Measurements from ENCODE around the gene NCOR1. TPM values are rescaled to one million over a fixed set of nuclear protein-coding genes. Genes with fewer than 3 reads are reported as not detected.

NCOR1 gene
- total and polyA plus RNA-seq, 9 of the 15 experiments (the other 6 are each of a cell fraction or from before 2014, with no cell fraction given), result 20.2 to 66.5 (median 50.9) TPM

DNA sequence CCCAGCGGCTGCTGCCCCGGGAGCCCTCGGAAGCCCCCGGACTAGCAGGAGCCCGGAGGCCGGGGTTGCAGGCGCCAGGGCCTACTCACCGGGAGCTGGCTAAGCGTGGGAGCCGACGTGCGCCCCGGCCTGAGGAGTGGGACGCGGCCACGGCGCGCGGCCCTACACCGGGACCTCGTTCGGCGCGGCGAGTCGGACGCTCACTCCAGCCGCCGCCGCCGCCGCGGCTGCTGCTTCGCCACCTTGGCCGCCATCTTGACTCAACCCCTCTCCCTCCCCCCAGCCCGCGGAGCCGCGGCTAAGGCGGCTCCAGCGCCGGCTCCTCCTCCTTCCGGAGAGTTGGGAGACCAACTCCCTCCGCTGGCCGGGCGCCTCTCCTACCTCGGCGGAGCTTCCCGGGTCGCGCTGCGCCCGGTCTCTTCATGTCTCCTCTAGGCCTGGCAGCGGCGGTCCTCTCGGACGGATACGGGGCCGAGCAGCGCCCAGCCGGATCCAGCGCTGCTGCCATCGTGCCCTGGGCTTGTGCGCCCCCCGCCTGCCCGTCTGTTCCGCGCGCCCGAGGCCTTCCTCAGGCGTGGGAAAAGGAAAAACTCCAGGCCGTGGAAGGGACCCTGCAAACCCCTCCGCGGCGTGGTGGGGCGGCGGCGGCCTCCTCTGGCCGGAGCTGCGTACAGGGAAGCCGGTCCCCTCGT is at the start of gene NCOR1 (continued):
- TF ChIP-seq, protein P1, sequence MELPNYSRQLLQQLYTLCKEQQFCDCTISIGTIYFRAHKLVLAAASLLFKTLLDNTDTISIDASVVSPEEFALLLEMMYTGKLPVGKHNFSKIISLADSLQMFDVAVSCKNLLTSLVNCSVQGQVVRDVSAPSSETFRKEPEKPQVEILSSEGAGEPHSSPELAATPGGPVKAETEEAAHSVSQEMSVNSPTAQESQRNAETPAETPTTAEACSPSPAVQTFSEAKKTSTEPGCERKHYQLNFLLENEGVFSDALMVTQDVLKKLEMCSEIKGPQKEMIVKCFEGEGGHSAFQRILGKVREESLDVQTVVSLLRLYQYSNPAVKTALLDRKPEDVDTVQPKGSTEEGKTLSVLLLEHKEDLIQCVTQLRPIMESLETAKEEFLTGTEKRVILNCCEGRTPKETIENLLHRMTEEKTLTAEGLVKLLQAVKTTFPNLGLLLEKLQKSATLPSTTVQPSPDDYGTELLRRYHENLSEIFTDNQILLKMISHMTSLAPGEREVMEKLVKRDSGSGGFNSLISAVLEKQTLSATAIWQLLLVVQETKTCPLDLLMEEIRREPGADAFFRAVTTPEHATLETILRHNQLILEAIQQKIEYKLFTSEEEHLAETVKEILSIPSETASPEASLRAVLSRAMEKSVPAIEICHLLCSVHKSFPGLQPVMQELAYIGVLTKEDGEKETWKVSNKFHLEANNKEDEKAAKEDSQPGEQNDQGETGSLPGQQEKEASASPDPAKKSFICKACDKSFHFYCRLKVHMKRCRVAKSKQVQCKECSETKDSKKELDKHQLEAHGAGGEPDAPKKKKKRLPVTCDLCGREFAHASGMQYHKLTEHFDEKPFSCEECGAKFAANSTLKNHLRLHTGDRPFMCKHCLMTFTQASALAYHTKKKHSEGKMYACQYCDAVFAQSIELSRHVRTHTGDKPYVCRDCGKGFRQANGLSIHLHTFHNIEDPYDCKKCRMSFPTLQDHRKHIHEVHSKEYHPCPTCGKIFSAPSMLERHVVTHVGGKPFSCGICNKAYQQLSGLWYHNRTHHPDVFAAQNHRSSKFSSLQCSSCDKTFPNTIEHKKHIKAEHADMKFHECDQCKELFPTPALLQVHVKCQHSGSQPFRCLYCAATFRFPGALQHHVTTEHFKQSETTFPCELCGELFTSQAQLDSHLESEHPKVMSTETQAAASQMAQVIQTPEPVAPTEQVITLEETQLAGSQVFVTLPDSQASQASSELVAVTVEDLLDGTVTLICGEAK (IDR thresholded peaks at IDR 0.05), result no peak
- TF ChIP-seq, protein P1 (CRISPR knock-in tag; IDR thresholded peaks at IDR 0.05), result no peak
- TF ChIP-seq SUPT5H (IDR thresholded peaks at IDR 0.05), result peak; percentile 85
- peak; percentile 45; the same call in 1 of the 2 replicates for TF ChIP-seq HCFC1 (IDR thresholded peaks at IDR 0.05; ENCODE audit: low read depth, low read length)
- no peak for TF ChIP-seq ARHGAP35 (IDR thresholded peaks at IDR 0.05; ENCODE audit: partially characterized antibody)
- TF ChIP-seq NR4A1 (CRISPR knock-in tag; IDR thresholded peaks at IDR 0.05), result 0 out of 2 replicates have a peak, but pooled peaks have one; percentile 14
- TF ChIP-seq NR4A1 (tag; IDR thresholded peaks at IDR 0.05), result no peak
- TF ChIP-seq KDM4B (IDR thresholded peaks at IDR 0.05; ENCODE audit: borderline replicate concordance in 2 of 2, low read depth in 1 of 2), result no peak
- TF ChIP-seq PTBP1 (IDR thresholded peaks at IDR 0.05; ENCODE audit: low read depth, low read length), result no peak
- TF ChIP-seq ESRRB (CRISPR knock-in tag; IDR thresholded peaks at IDR 0.05; ENCODE audit: borderline replicate concordance), result no peak
- TF ChIP-seq GTF2E2 (tag; IDR thresholded peaks at IDR 0.05), result peak; percentile 73; the same call in 1 of the 2 replicates
- TF ChIP-seq, protein P2, sequence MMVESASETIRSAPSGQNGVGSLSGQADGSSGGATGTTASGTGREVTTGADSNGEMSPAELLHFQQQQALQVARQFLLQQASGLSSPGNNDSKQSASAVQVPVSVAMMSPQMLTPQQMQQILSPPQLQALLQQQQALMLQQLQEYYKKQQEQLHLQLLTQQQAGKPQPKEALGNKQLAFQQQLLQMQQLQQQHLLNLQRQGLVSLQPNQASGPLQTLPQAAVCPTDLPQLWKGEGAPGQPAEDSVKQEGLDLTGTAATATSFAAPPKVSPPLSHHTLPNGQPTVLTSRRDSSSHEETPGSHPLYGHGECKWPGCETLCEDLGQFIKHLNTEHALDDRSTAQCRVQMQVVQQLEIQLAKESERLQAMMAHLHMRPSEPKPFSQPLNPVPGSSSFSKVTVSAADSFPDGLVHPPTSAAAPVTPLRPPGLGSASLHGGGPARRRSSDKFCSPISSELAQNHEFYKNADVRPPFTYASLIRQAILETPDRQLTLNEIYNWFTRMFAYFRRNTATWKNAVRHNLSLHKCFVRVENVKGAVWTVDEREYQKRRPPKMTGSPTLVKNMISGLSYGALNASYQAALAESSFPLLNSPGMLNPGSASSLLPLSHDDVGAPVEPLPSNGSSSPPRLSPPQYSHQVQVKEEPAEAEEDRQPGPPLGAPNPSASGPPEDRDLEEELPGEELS (CRISPR knock-in tag; IDR thresholded peaks at IDR 0.05; ENCODE audit: borderline replicate concordance), result no peak
- peak; percentile 68 for TF ChIP-seq CHD1 (IDR thresholded peaks at IDR 0.05; ENCODE audit: low read length)
- 0 out of 2 replicates have a peak, but pooled peaks have one; percentile 46 for TF ChIP-seq ZNF232 (CRISPR knock-in tag; IDR thresholded peaks at IDR 0.05)
- no peak for TF ChIP-seq ZFPM2 (CRISPR knock-in tag; IDR thresholded peaks at IDR 0.05)
- no peak for TF ChIP-seq ZC3H4 (CRISPR knock-in tag; IDR thresholded peaks at IDR 0.05; ENCODE audit: borderline replicate concordance)
